Astrocyte (in vitro differentiated cells and primary cell): ENCODE measurements around the gene OSMR. TPM values are rescaled to one million over a fixed set of nuclear protein-coding genes. Genes with fewer than 3 reads are reported as not detected.

Experiments
- DNase-seq: peaks from one replicate; pipeline ENCODE4 v3.0.0-alpha.2; 2010; ENCODE audit warnings: low read depth
- FAIRE-seq: peaks from 2 replicates; lab custom pipeline; 2011; peaks lifted over from hg19 to GRCh38; lab: Jason Lieb, UNC
- H2AFZ ChIP-seq: 2 replicates; pipeline ENCODE4 v1.6.0; 2012; ENCODE audit warnings: low read depth, low read length, inconsistent platforms
- H3K27ac ChIP-seq: 2 replicates; pipeline ENCODE4 v1.5.1; 2011; ENCODE audit warnings: low read depth, low read length, inconsistent platforms
- H3K27me3 ChIP-seq: 2 replicates; pipeline ENCODE4 v1.6.0; 2011; ENCODE audit warnings: low read length, inconsistent platforms; ENCODE audit not compliant: insufficient read depth
- H3K36me3 ChIP-seq: 2 replicates; pipeline ENCODE4 v1.5.1; 2011; ENCODE audit warnings: low read length, inconsistent platforms; ENCODE audit not compliant: insufficient read depth
- H3K4me1 ChIP-seq: 2 replicates; pipeline ENCODE4 v1.5.1; 2011; ENCODE audit warnings: low read length, inconsistent platforms; ENCODE audit not compliant: insufficient read depth
- H3K4me2 ChIP-seq: 2 replicates; pipeline ENCODE4 v1.6.0; 2012; ENCODE audit warnings: low read length, inconsistent platforms
- H3K4me3 ChIP-seq: 2 replicates; pipeline ENCODE4 v1.5.1; 2011; ENCODE audit warnings: low read depth, mild to moderate bottlenecking, low read length, inconsistent platforms; ENCODE audit not compliant: insufficient read depth
- H3K79me2 ChIP-seq: 2 replicates; pipeline ENCODE4 v1.6.0; 2012; ENCODE audit warnings: mild to moderate bottlenecking, low read length, inconsistent platforms; ENCODE audit not compliant: insufficient read depth
- H3K9ac ChIP-seq: 2 replicates; pipeline ENCODE4 v1.6.0; 2012; ENCODE audit warnings: mild to moderate bottlenecking, low read length, inconsistent platforms
- H3K9me3 ChIP-seq: 2 replicates; pipeline ENCODE4 v1.5.1; 2012; ENCODE audit warnings: low read depth, mild to moderate bottlenecking, low read length, inconsistent platforms; ENCODE audit not compliant: insufficient read depth
- H4K20me1 ChIP-seq: 2 replicates; pipeline ENCODE4 v1.6.0; 2012; ENCODE audit warnings: low read length, inconsistent platforms; ENCODE audit not compliant: insufficient read depth
- H3K27ac Mint-ChIP-seq: one replicate; pipeline ENCODE4 v1.8.0; 2021; ENCODE audit warnings: mild to moderate bottlenecking, mixed read lengths; ENCODE audit not compliant: unreplicated experiment
- H3K27me3 Mint-ChIP-seq: one replicate; pipeline ENCODE4 v1.8.0; 2021; ENCODE audit warnings: low read depth, mixed read lengths; ENCODE audit not compliant: unreplicated experiment
- H3K36me3 Mint-ChIP-seq: one replicate; pipeline ENCODE4 v1.8.0; 2021; ENCODE audit warnings: low read depth, mixed read lengths; ENCODE audit not compliant: unreplicated experiment
- H3K4me1 Mint-ChIP-seq: one replicate; pipeline ENCODE4 v1.8.0; 2021; ENCODE audit warnings: low read depth, mixed read lengths; ENCODE audit not compliant: unreplicated experiment
- H3K4me3 Mint-ChIP-seq: one replicate; pipeline ENCODE4 v1.8.0; 2021; ENCODE audit warnings: mild to moderate bottlenecking, moderate library complexity, mixed read lengths; ENCODE audit not compliant: unreplicated experiment
- H3K9me3 Mint-ChIP-seq: one replicate; pipeline ENCODE4 v1.8.0; 2021; ENCODE audit warnings: mild to moderate bottlenecking, mixed read lengths; ENCODE audit not compliant: unreplicated experiment
- EZH2 ChIP-seq: IDR thresholded peaks from 2 replicates; pipeline ENCODE4 v1.6.1; 2012; ENCODE audit warnings: mild to moderate bottlenecking, low read length, inconsistent platforms; ENCODE audit not compliant: insufficient read depth
- total RNA-seq: library from RNA; stranded (reverse); gene quantifications from 2 replicates; pipeline ENCODE4 v1.2.1, GENCODE V29; 2021
- TF ChIP-seq, protein P1 (sequence below): IDR thresholded peaks from 2 replicates; pipeline ENCODE4 v1.5.1; 2011; ENCODE audit warnings: low read depth, mild to moderate bottlenecking, inconsistent platforms, low read length, moderate library complexity; ENCODE audit not compliant: insufficient read depth

Gene OSMR
- total RNA-seq, 1 donor from 2014 or later: 38.6 TPM

DNA sequence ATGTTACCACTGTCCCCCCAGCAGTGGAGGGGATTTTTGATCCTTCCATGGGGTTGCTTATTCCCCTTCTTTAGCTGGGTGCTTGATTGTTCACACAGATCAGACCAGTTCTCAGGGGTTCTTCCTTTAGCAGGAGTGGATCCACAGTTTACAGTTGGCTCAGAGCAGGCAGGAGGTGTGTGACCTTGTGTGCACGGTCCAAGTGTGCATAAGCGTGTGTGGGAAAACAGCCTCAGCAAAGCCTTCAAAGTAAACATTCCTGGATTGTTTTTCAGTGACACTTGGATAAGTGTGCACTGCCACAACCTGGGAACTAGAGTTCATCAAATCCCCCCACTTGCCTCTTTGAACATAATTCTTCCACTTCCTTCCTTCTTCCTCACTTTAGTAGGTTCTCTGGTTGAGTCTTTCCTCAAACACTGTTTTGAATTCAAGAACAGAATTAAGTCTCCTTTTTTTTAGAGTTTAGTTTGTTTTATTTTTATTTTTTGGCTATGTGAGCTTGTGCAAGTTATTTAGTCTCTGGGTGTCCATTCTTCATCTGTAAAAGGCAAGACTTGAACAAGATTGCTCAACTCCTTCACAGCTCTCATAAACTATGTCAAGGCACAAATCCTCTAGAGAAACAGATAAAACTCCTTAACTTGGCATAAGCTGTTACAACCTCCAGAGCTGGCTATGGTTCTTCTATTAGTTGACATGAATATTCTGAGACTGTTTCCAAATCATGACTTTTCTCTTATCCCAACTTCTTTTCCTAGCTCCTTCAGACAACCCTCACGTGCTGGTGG lies 78.0 kb downstream of the OSMR start:
- Mint-ChIP-seq H3K4me3 (no peak overlapping the region), H3K36me3 (peaks cover 17% of the 10 kb centered on the region), H3K4me1 (peaks cover 39% of the 10 kb centered on the region), H3K27me3 (no peaks in the 10 kb centered on the region), H3K9me3 (no peaks in the 10 kb centered on the region), H3K27ac (peak overlapping the region; percentile 43)
- no peak overlapping the region for H2AFZ ChIP-seq
- H3K27me3 ChIP-seq: no peaks in the 10 kb centered on the region
- no peak for FAIRE-seq
- no peaks in the 10 kb centered on the region for H3K9me3 ChIP-seq
- H3K4me3 ChIP-seq: no peak overlapping the region
- H3K9ac ChIP-seq: no peak overlapping the region
- TF ChIP-seq, protein P1, sequence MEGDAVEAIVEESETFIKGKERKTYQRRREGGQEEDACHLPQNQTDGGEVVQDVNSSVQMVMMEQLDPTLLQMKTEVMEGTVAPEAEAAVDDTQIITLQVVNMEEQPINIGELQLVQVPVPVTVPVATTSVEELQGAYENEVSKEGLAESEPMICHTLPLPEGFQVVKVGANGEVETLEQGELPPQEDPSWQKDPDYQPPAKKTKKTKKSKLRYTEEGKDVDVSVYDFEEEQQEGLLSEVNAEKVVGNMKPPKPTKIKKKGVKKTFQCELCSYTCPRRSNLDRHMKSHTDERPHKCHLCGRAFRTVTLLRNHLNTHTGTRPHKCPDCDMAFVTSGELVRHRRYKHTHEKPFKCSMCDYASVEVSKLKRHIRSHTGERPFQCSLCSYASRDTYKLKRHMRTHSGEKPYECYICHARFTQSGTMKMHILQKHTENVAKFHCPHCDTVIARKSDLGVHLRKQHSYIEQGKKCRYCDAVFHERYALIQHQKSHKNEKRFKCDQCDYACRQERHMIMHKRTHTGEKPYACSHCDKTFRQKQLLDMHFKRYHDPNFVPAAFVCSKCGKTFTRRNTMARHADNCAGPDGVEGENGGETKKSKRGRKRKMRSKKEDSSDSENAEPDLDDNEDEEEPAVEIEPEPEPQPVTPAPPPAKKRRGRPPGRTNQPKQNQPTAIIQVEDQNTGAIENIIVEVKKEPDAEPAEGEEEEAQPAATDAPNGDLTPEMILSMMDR: no peak
- no peak for TF ChIP-seq EZH2
- H3K4me2 ChIP-seq: no peak overlapping the region
- H3K4me1 ChIP-seq: peaks cover 27% of the 10 kb centered on the region
- H3K27ac ChIP-seq: no peak overlapping the region
- DNase-seq: no peak
- no peaks in the 10 kb centered on the region for H3K79me2 ChIP-seq
- H3K36me3 ChIP-seq: peaks cover 20% of the 10 kb centered on the region
- H4K20me1 ChIP-seq: peaks cover 6% of the 10 kb centered on the region

DNA sequence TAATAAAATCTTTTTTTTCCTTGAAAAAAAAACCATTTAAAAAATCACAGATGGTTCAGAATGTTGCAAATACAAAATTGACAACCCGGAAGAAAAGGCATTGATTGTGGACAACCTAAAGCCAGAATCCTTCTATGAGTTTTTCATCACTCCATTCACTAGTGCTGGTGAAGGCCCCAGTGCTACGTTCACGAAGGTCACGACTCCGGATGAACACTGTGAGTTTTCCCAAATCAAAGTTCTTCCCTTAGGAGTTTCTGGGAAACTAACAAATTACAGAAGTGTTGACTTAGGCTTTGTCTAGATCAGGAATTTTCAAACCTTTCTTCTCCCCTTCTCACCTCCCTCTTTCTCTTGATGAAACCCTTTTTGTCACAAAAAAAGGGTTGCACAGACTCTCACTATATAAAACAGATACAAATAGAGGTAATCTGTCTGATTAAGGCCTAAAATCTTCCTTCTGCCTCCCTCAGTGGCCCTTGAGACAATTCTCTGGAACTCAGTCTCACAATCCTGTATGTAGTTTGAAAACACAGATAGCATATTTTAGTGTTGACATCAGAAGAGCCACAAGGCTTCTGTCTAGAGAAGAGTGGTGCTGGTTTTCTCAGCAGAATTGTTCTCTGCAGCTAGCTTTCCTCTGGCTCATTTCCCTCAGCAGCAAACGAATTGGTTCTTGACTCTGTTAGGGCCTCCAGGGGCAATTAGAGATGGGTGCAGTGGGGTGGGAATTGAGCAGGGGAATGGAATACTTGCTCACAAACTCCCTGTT lies 79.5 kb downstream of the OSMR start:
- peaks cover 27% of the 10 kb centered on the region for H3K4me1 ChIP-seq
- no peaks in the 10 kb centered on the region for H3K9me3 ChIP-seq
- Mint-ChIP-seq H3K4me3 (no peak overlapping the region), H3K27me3 (no peaks in the 10 kb centered on the region), H3K9me3 (no peaks in the 10 kb centered on the region), H3K4me1 (peaks cover 43% of the 10 kb centered on the region), H3K36me3 (peaks cover 18% of the 10 kb centered on the region), H3K27ac (peak overlapping the region; percentile 94)
- peak overlapping the region; percentile 61 for H3K4me2 ChIP-seq
- FAIRE-seq (peak; percentile 65), DNase-seq (peak; percentile 82)
- H3K4me3 ChIP-seq: no peak overlapping the region
- no peaks in the 10 kb centered on the region for H3K27me3 ChIP-seq
- peaks cover 6% of the 10 kb centered on the region for H4K20me1 ChIP-seq
- H3K27ac ChIP-seq: peak overlapping the region; percentile 82
- H3K36me3 ChIP-seq: peaks cover 18% of the 10 kb centered on the region
- TF ChIP-seq EZH2: no peak
- TF ChIP-seq, protein P1: no peak
- no peaks in the 10 kb centered on the region for H3K79me2 ChIP-seq
- peak overlapping the region; percentile 72 for H3K9ac ChIP-seq
- H2AFZ ChIP-seq: no peak overlapping the region
